BE2C (cell line): ENCODE measurements around the gene FREM1.

Source experiments
- DNase-seq: peaks from one replicate; pipeline ENCODE4 v3.0.0-alpha.2; 2020
- H3K27me3 ChIP-seq: fragments of 250-450 bp; sonication (Bioruptor Pico); 2 replicates; pipeline ENCODE4 v1.5.1; 2020; ENCODE audit warnings: mild to moderate bottlenecking
- H3K36me3 ChIP-seq: fragments of 250-450 bp; sonication (Bioruptor Pico); 2 replicates; pipeline ENCODE4 v1.5.1; 2020; ENCODE audit warnings: mild to moderate bottlenecking
- H3K4me1 ChIP-seq: fragments of 250-450 bp; sonication (Bioruptor Pico); 2 replicates; pipeline ENCODE4 v1.5.1; 2020
- H3K4me3 ChIP-seq: 2 replicates; pipeline ENCODE4 v1.5.1; 2011; ENCODE audit warnings: low read depth, low read length
- H3K9me3 ChIP-seq: fragments of 250-450 bp; sonication (Bioruptor Pico); 2 replicates; pipeline ENCODE4 v1.5.1; 2020
- TF ChIP-seq, protein P1 (sequence below): IDR thresholded peaks from 2 replicates; pipeline ENCODE4 v1.5.1; 2012; ENCODE audit warnings: mild to moderate bottlenecking, low read depth, low read length

FREM1 gene

DNA sequence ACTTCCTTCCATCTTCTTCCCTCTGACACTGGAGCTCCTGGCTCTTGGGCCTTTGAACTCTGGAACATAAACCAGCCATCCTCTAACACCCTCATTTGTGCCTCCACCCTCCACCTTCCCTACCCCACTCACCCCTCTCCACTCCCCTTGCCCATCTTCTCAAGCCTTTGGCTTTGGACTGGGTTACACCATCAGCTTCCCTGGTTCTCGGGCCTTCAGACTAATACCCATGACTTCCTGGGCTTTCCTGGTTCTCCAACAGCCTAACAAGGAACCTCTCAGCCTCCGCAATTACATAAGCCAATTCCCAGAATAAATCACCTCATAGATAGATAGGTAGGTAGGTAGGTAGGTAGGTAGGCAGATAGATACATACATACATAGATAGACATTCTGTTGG is 67.1 kb downstream of the FREM1 start:
- H3K4me1 ChIP-seq, result no peaks in the 10 kb centered on the region
- H3K9me3 ChIP-seq, result no peaks in the 10 kb centered on the region
- TF ChIP-seq, protein P1, sequence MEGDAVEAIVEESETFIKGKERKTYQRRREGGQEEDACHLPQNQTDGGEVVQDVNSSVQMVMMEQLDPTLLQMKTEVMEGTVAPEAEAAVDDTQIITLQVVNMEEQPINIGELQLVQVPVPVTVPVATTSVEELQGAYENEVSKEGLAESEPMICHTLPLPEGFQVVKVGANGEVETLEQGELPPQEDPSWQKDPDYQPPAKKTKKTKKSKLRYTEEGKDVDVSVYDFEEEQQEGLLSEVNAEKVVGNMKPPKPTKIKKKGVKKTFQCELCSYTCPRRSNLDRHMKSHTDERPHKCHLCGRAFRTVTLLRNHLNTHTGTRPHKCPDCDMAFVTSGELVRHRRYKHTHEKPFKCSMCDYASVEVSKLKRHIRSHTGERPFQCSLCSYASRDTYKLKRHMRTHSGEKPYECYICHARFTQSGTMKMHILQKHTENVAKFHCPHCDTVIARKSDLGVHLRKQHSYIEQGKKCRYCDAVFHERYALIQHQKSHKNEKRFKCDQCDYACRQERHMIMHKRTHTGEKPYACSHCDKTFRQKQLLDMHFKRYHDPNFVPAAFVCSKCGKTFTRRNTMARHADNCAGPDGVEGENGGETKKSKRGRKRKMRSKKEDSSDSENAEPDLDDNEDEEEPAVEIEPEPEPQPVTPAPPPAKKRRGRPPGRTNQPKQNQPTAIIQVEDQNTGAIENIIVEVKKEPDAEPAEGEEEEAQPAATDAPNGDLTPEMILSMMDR, result no peak
- no peak overlapping the region for H3K4me3 ChIP-seq
- DNase-seq, result no peak
- H3K27me3 ChIP-seq, result no peaks in the 10 kb centered on the region
- H3K36me3 ChIP-seq, result no peaks in the 10 kb centered on the region

DNA sequence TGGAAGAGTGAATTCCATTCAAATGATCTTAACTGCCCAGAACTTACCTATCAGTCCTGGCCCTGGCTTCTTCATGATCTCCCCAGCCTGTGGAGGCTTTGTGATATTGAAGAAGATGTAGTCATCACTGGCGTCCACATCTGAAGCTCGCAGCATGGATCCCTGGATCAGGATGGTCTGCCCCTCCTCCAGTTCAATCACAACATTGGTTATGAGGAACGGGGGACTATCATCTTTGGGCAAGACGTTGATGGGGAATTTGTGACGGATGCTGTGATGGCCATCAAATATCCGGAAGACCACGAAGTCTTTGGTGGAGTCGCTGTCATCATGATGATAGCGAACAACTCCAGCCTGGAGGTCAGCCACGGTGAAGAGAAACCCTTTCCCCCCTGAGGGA is 68.0 kb downstream of the FREM1 start:
- H3K4me3 ChIP-seq, result no peak overlapping the region
- no peaks in the 10 kb centered on the region for H3K27me3 ChIP-seq
- no peaks in the 10 kb centered on the region for H3K4me1 ChIP-seq
- no peaks in the 10 kb centered on the region for H3K9me3 ChIP-seq
- no peaks in the 10 kb centered on the region for H3K36me3 ChIP-seq
- no peak for DNase-seq
- TF ChIP-seq, protein P1, result no peak

DNA sequence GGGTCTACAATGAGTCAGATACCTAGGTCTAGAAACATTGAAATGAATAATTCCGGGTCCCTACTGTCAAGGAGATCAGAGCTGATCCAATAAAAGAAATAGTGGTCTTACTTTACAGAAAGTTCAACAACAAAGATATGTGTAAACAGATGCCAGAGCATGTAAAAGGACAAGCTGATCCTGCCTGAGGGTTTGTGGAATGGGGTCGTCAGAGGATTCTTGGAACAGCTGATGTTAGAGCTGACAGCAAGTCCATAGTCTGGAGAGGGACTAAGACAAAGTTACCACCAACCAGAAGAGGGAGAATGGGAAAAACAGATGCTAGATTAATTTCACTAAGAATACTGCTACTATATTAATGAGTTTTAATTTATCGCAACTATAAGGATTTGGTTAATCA is 71.5 kb downstream of the FREM1 start:
- no peaks in the 10 kb centered on the region for H3K36me3 ChIP-seq
- H3K27me3 ChIP-seq, result no peaks in the 10 kb centered on the region
- no peak overlapping the region for H3K4me3 ChIP-seq
- no peaks in the 10 kb centered on the region for H3K9me3 ChIP-seq
- H3K4me1 ChIP-seq, result no peaks in the 10 kb centered on the region
- TF ChIP-seq, protein P1, result no peak
- no peak for DNase-seq

DNA sequence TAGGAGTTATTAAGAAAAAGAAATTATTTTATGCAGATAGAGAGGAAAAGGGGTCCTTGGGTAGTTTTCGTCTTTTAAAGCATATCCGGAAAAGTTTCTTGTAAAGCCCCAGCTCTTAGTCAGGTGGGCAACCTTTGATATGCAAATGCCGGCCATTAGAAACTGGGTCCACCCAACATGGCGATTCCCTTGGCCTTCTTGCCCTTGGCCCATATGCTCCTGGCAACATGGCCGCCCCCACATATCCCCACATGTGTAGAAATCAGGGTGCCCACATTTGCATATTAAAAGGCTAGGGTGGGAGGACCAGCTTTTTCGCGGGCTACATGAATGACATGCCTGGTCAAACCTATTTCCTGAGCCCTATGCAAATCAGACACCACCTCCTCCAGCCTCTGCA is 73.3 kb downstream of the FREM1 start:
- Histone ChIP-seq H3K27me3 (no peaks in the 10 kb centered on the region), H3K4me1 (no peaks in the 10 kb centered on the region), H3K36me3 (no peaks in the 10 kb centered on the region), H3K4me3 (no peak overlapping the region), H3K9me3 (no peaks in the 10 kb centered on the region)
- DNase-seq, result no peak
- TF ChIP-seq, protein P1, result no peak

DNA sequence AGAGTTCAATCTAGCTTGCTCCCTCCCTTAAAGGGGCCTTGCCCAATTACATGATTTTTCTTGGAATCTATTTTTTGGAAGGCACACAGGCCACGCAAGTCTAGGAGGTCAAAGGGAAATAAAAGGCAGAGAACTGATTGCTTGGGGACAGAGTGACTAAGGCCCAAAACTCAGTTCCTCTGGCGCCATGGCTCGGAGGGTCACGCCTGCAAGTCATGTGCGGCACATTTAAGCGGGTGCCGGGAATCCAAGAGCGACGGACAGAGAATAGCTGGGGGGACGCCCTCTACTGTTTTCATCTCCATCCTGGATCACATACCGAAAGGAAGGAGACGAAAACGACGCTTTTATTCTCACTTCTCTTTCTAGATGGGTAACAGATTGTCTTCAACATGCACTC is 78.6 kb downstream of the FREM1 start:
- TF ChIP-seq, protein P1, result no peak
- Histone ChIP-seq H3K36me3 (no peaks in the 10 kb centered on the region), H3K4me1 (no peaks in the 10 kb centered on the region), H3K27me3 (no peaks in the 10 kb centered on the region), H3K9me3 (no peaks in the 10 kb centered on the region), H3K4me3 (no peak overlapping the region)
- no peak for DNase-seq

DNA sequence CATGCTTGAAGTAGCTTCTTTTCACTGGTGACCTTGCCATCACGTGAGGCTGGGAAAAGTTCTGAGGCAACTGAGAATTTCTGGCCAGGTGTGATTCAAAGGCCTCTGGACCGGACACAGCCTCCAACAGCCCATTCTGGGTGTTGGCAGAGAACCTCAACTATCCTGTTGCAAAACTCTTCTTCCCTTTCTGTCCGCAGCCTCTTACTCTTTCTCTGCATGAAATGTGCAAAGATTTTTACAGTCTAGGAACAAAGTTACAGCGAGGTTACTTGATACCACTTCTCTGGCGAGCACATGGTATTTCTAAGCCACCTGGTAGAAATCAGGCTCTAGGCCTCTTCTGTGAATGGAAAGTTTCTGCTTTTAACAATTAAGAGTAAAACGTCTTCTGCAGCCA is 79.2 kb downstream of the FREM1 start:
- H3K36me3 ChIP-seq, result no peaks in the 10 kb centered on the region
- TF ChIP-seq, protein P1, result no peak
- DNase-seq, result no peak

More for the DNA sequence above, 79.2 kb downstream of the FREM1 start:
- Histone ChIP-seq H3K4me3 (no peak overlapping the region), H3K9me3 (no peaks in the 10 kb centered on the region), H3K4me1 (no peaks in the 10 kb centered on the region), H3K27me3 (no peaks in the 10 kb centered on the region)
